ENCODE data around the gene DENND1B.

- TF ChIP-seq CTCF (conservative IDR thresholded peaks at IDR 0.05) (no peak), EZH2 (IDR thresholded peaks at IDR 0.05; ENCODE audit: low read depth) (no peak)
Measured at GRCh38 chr1:197620714-197621163, 154.5 kb downstream of the DENND1B start.
